Measurements from ENCODE around the gene WSCD2.

The WSCD2 gene

GRCh38 chr12:108082485-108082884 lies 46.6 kb upstream of the WSCD2 start:
- ATAC-seq (ENCODE audit: insufficient read depth, low read depth) (no peak), DNase-seq (no peak)
- Histone ChIP-seq H3K27ac (ENCODE audit: low read length) (no peak overlapping the region), H2AFZ (ENCODE audit: low read depth, low read length) (no peak overlapping the region), H3K4me3 (ENCODE audit: low read depth in 1 of 2, low read length in 2 of 2) (no peak overlapping the region), H3K9me3 (ENCODE audit: insufficient read depth, low read length, severe bottlenecking) (peaks cover 9% of the 10 kb centered on the region), H3K4me2 (ENCODE audit: insufficient read depth, low read length) (no peak overlapping the region), H3K36me3 (ENCODE audit: insufficient read depth, low read length) (no peaks in the 10 kb centered on the region), H4K20me1 (ENCODE audit: insufficient read depth, low read length) (no peaks in the 10 kb centered on the region), H3K27me3 (ENCODE audit: insufficient read depth, low read length, poor library complexity) (no peaks in the 10 kb centered on the region), H3K79me2 (ENCODE audit: insufficient read depth, low read length) (no peaks in the 10 kb centered on the region), H3K9ac (ENCODE audit: low read depth, low read length) (no peak overlapping the region), H3K4me1 (ENCODE audit: insufficient read depth, low read length) (no peaks in the 10 kb centered on the region)
- no peak for TF ChIP-seq EZH2 (IDR thresholded peaks at IDR 0.05; ENCODE audit: borderline replicate concordance, low read depth, low read length, severe bottlenecking)
- TF ChIP-seq, protein P1, sequence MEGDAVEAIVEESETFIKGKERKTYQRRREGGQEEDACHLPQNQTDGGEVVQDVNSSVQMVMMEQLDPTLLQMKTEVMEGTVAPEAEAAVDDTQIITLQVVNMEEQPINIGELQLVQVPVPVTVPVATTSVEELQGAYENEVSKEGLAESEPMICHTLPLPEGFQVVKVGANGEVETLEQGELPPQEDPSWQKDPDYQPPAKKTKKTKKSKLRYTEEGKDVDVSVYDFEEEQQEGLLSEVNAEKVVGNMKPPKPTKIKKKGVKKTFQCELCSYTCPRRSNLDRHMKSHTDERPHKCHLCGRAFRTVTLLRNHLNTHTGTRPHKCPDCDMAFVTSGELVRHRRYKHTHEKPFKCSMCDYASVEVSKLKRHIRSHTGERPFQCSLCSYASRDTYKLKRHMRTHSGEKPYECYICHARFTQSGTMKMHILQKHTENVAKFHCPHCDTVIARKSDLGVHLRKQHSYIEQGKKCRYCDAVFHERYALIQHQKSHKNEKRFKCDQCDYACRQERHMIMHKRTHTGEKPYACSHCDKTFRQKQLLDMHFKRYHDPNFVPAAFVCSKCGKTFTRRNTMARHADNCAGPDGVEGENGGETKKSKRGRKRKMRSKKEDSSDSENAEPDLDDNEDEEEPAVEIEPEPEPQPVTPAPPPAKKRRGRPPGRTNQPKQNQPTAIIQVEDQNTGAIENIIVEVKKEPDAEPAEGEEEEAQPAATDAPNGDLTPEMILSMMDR (IDR thresholded peaks at IDR 0.05; ENCODE audit: borderline replicate concordance, extremely low read depth, low read length, poor library complexity, severe bottlenecking): no peak

GRCh38 chr12:108087900-108088299 lies 41.2 kb upstream of the WSCD2 start:
- no peak overlapping the region for H2AFZ ChIP-seq (ENCODE audit: low read depth, low read length)
- H4K20me1 ChIP-seq (ENCODE audit: insufficient read depth, low read length): no peaks in the 10 kb centered on the region
- H3K4me2 ChIP-seq (ENCODE audit: insufficient read depth, low read length): no peak overlapping the region
- ATAC-seq (ENCODE audit: insufficient read depth, low read depth) (no peak), DNase-seq (no peak)
- H3K9ac ChIP-seq (ENCODE audit: low read depth, low read length): no peak overlapping the region
- no peak overlapping the region for H3K27ac ChIP-seq (ENCODE audit: low read length)
- no peak overlapping the region for H3K4me3 ChIP-seq (ENCODE audit: low read depth in 1 of 2, low read length in 2 of 2)
- H3K9me3 ChIP-seq (ENCODE audit: insufficient read depth, low read length, severe bottlenecking): peaks cover 11% of the 10 kb centered on the region
- no peaks in the 10 kb centered on the region for H3K36me3 ChIP-seq (ENCODE audit: insufficient read depth, low read length)
- H3K27me3 ChIP-seq (ENCODE audit: insufficient read depth, low read length, poor library complexity): no peaks in the 10 kb centered on the region
- H3K4me1 ChIP-seq (ENCODE audit: insufficient read depth, low read length): no peaks in the 10 kb centered on the region
- TF ChIP-seq, protein P1 (IDR thresholded peaks at IDR 0.05; ENCODE audit: borderline replicate concordance, extremely low read depth, low read length, poor library complexity, severe bottlenecking): no peak
- no peak for TF ChIP-seq EZH2 (IDR thresholded peaks at IDR 0.05; ENCODE audit: borderline replicate concordance, low read depth, low read length, severe bottlenecking)
- H3K79me2 ChIP-seq (ENCODE audit: insufficient read depth, low read length): no peaks in the 10 kb centered on the region

DNA sequence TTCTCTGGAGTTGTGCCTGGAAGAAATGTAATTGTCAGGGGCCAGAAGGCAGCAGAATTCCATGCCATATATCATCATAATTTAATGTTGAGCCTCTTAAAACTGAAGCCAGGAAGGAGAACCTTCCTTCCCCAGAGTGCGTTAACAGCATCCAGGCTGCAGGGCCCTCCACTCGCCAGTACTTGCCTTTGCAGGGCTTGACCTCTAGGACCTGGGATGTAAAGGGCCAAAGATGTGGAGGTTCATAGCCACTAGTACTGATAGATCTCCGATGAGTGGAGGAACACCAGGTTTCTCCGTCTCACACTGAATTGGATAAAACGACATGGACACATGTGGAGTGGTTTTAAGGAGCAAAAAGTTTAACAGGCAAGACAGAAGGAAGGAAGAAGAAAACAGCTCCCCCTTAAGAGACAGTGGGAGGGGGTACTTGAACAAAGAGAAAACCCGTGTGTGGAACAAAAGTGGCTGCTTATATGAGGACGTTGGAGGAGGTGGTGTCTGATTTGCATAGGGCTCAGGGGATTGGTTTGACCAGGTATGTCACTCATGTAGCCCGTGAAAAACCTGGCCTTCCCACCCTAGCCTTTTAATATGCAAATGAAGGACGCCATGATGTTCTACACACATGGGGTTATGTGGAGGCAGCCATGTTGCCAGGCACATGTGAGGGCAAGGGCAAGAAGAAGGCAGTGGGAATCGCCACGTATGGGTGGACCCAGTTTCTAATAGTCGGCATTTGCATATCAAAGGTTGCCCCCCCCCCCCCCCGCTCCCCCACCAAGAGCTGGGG lies 38.8 kb upstream of the WSCD2 start:
- Histone ChIP-seq H3K4me3 (ENCODE audit: low read depth in 1 of 2, low read length in 2 of 2) (no peak overlapping the region), H3K4me2 (ENCODE audit: insufficient read depth, low read length) (no peak overlapping the region), H3K27me3 (ENCODE audit: insufficient read depth, low read length, poor library complexity) (no peaks in the 10 kb centered on the region), H4K20me1 (ENCODE audit: insufficient read depth, low read length) (no peaks in the 10 kb centered on the region), H3K9me3 (ENCODE audit: insufficient read depth, low read length, severe bottlenecking) (peaks cover 7% of the 10 kb centered on the region), H3K9ac (ENCODE audit: low read depth, low read length) (no peak overlapping the region), H3K27ac (ENCODE audit: low read length) (no peak overlapping the region), H3K4me1 (ENCODE audit: insufficient read depth, low read length) (no peaks in the 10 kb centered on the region), H3K79me2 (ENCODE audit: insufficient read depth, low read length) (no peaks in the 10 kb centered on the region), H3K36me3 (ENCODE audit: insufficient read depth, low read length) (no peaks in the 10 kb centered on the region), H2AFZ (ENCODE audit: low read depth, low read length) (no peak overlapping the region)
- TF ChIP-seq EZH2 (IDR thresholded peaks at IDR 0.05; ENCODE audit: borderline replicate concordance, low read depth, low read length, severe bottlenecking): no peak
- TF ChIP-seq, protein P1 (IDR thresholded peaks at IDR 0.05; ENCODE audit: borderline replicate concordance, extremely low read depth, low read length, poor library complexity, severe bottlenecking): no peak
- ATAC-seq (ENCODE audit: insufficient read depth, low read depth): no peak
- DNase-seq: no peak
